K562 (cell line): ENCODE results near the gene GATA1. TPM values are rescaled to one million over a fixed set of nuclear protein-coding genes. Genes with fewer than 3 reads are reported as not detected.

ENCODE experiments used
- NR2F6 ChIP-seq: fragments of 450-650 bp; formaldehyde crosslinking; IDR thresholded peaks from 2 replicates; pipeline ENCODE4 v1.4.0; 2020; ENCODE audit warnings: mild to moderate bottlenecking
- PCBP1 ChIP-seq: fragments of 200-400 bp; formaldehyde crosslinking; IDR thresholded peaks from 2 replicates; pipeline ENCODE4 v1.6.1; 2018; ENCODE audit warnings: mild to moderate bottlenecking, low read depth, low read length; ENCODE audit not compliant: poor library complexity, severe bottlenecking
- POLR2AphosphoS5 ChIP-seq: IDR thresholded peaks from 2 replicates; pipeline ENCODE4 v1.6.1; 2011; ENCODE audit warnings: mild to moderate bottlenecking, low read depth, low read length, moderate library complexity; ENCODE audit not compliant: control insufficient read depth, insufficient read depth
- SMARCE1 ChIP-seq: fragments of 450-650 bp; IDR thresholded peaks from 2 replicates; pipeline ENCODE4 v1.7.1; 2016; ENCODE audit warnings: mild to moderate bottlenecking
- STAT5A ChIP-seq: IDR thresholded peaks from 2 replicates; pipeline ENCODE4 v1.6.1; 2012; ENCODE audit warnings: low read length, inconsistent platforms, borderline replicate concordance
- ZNF212 ChIP-seq: fragments of 450-650 bp; formaldehyde crosslinking; IDR thresholded peaks from 2 replicates; pipeline ENCODE4 v1.4.0; 2020; ENCODE audit warnings: mild to moderate bottlenecking
- ZNF217 ChIP-seq: sonication (generic); formaldehyde crosslinking; IDR thresholded peaks from 2 replicates; pipeline ENCODE4 v1.8.0; 2022; ENCODE audit warnings: mild to moderate bottlenecking, missing genetic modification reagents
- ZNF23 ChIP-seq: fragments of 250-450 bp; sonication (Bioruptor Pico); IDR thresholded peaks from 2 replicates; pipeline ENCODE4 v1.4.0; 2020; ENCODE audit warnings: mild to moderate bottlenecking
- ZNF551 ChIP-seq: fragments of 250-450 bp; sonication (Bioruptor Pico); IDR thresholded peaks from 2 replicates; pipeline ENCODE4 v1.5.0; 2021; ENCODE audit warnings: mild to moderate bottlenecking, moderate library complexity
- polyA plus RNA-seq, 8 experiments: library from polyadenylated mRNA; depleted of rRNA in 4 of 8; stranded (reverse) in 5 of 8; unstranded in 3 of 8; fragments of >200 nt; fragmentation: Nextera tagmentation in 2 of 8; fragmentation: Illumina TruSeq in 1 of 8; extraction: Ambion mirVana in 2 of 8; extraction: Trizol in 1 of 8; gene quantifications; 2 replicates each; pipeline versions ENCODE4 v1.2.1 to v1.2.3, GENCODE V29; 2011 to 2014; ENCODE audit warnings: inconsistent platforms in 1 of 8, missing spikeins in 1 of 8
- total RNA-seq, 7 experiments: library from RNA; depleted of rRNA in 6 of 7; stranded (reverse); fragments of >200 nt in 6 of 7; fragmentation: Illumina TruSeq in 2 of 7; extraction: Trizol in 2 of 7; gene quantifications; 2 replicates each; pipeline versions ENCODE4 v1.2.1 to v1.2.3, GENCODE V29; 2011 to 2021; ENCODE audit warnings: low replicate concordance in 1 of 7
- TF ChIP-seq, protein P1 (sequence below), 2 experiments: fragments of 450-650 bp; formaldehyde crosslinking in 1 of 2; IDR thresholded peaks; 2 replicates each; pipeline versions ENCODE4 v1.4.0 to v1.6.1; 2014 to 2020; ENCODE audit warnings: mild to moderate bottlenecking in 2 of 2, borderline replicate concordance in 1 of 2, low read depth in 1 of 2
- TF ChIP-seq, protein P2 (sequence below): sonication (generic); formaldehyde crosslinking; IDR thresholded peaks from 2 replicates; pipeline ENCODE4 v1.8.0; 2022; ENCODE audit warnings: mild to moderate bottlenecking, missing genetic modification reagents
- TF ChIP-seq, protein P3 (sequence below), 2 experiments: fragments of 450-650 bp; conservative IDR thresholded peaks; 2 replicates each; pipeline ENCODE4 v1.6.1; 2017; ENCODE audit warnings: mild to moderate bottlenecking in 2 of 2, moderate library complexity in 2 of 2

GATA1 gene
- total and polyA plus RNA-seq, 9 of the 15 experiments (the other 6 are each of a cell fraction or from before 2014, with no cell fraction given) = 11.9 to 291 (median 116) TPM

DNA sequence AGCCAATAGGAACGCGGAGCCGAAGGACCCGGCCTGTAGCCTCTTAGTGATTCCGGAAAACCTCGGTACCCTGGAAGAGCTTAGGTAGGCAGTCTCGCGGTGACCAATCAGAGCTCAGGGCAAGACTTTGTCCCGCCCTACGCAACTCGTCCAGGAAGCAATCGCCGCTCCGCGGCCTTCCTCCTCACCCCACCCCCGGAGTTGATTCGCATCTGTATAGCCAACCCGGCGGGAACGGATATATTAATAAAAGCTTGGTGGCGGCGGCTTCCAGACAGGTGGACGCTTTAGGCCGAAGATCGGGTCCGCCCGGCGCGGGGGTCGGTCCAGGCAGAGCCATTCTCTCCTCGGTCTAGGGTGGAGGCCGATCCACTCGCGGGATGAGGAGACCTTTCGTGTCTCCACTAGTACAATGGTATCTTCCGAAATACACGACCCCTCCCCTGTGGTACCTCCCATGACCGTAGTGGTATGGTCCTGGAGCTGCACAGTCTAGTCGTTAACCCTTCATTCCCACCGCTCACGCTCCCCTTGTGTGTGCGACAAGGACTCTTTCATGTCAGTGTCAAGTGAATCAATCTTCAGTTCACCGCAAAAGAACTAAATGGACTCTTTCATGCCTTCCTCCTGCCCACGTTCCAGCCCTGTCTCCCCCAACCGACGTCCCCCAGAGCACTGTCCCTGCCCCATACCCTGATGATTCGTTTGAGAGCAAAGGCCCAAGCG lies 49.0 kb upstream of the GATA1 start (continued):
- TF ChIP-seq, protein P1, sequence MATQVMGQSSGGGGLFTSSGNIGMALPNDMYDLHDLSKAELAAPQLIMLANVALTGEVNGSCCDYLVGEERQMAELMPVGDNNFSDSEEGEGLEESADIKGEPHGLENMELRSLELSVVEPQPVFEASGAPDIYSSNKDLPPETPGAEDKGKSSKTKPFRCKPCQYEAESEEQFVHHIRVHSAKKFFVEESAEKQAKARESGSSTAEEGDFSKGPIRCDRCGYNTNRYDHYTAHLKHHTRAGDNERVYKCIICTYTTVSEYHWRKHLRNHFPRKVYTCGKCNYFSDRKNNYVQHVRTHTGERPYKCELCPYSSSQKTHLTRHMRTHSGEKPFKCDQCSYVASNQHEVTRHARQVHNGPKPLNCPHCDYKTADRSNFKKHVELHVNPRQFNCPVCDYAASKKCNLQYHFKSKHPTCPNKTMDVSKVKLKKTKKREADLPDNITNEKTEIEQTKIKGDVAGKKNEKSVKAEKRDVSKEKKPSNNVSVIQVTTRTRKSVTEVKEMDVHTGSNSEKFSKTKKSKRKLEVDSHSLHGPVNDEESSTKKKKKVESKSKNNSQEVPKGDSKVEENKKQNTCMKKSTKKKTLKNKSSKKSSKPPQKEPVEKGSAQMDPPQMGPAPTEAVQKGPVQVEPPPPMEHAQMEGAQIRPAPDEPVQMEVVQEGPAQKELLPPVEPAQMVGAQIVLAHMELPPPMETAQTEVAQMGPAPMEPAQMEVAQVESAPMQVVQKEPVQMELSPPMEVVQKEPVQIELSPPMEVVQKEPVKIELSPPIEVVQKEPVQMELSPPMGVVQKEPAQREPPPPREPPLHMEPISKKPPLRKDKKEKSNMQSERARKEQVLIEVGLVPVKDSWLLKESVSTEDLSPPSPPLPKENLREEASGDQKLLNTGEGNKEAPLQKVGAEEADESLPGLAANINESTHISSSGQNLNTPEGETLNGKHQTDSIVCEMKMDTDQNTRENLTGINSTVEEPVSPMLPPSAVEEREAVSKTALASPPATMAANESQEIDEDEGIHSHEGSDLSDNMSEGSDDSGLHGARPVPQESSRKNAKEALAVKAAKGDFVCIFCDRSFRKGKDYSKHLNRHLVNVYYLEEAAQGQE (IDR thresholded peaks at IDR 0.05; ENCODE audit: borderline replicate concordance) = no peak
- TF ChIP-seq, protein P1 (CRISPR knock-in tag; IDR thresholded peaks at IDR 0.05; ENCODE audit: low read depth) = no peak
- TF ChIP-seq, protein P2, sequence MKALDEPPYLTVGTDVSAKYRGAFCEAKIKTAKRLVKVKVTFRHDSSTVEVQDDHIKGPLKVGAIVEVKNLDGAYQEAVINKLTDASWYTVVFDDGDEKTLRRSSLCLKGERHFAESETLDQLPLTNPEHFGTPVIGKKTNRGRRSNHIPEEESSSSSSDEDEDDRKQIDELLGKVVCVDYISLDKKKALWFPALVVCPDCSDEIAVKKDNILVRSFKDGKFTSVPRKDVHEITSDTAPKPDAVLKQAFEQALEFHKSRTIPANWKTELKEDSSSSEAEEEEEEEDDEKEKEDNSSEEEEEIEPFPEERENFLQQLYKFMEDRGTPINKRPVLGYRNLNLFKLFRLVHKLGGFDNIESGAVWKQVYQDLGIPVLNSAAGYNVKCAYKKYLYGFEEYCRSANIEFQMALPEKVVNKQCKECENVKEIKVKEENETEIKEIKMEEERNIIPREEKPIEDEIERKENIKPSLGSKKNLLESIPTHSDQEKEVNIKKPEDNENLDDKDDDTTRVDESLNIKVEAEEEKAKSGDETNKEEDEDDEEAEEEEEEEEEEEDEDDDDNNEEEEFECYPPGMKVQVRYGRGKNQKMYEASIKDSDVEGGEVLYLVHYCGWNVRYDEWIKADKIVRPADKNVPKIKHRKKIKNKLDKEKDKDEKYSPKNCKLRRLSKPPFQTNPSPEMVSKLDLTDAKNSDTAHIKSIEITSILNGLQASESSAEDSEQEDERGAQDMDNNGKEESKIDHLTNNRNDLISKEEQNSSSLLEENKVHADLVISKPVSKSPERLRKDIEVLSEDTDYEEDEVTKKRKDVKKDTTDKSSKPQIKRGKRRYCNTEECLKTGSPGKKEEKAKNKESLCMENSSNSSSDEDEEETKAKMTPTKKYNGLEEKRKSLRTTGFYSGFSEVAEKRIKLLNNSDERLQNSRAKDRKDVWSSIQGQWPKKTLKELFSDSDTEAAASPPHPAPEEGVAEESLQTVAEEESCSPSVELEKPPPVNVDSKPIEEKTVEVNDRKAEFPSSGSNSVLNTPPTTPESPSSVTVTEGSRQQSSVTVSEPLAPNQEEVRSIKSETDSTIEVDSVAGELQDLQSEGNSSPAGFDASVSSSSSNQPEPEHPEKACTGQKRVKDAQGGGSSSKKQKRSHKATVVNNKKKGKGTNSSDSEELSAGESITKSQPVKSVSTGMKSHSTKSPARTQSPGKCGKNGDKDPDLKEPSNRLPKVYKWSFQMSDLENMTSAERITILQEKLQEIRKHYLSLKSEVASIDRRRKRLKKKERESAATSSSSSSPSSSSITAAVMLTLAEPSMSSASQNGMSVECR (CRISPR knock-in tag) = no peak
- TF ChIP-seq PCBP1 = no peak
- no peak for TF ChIP-seq ZNF217
- no peak for TF ChIP-seq ZNF551
- TF ChIP-seq ZNF212 (CRISPR knock-in tag) = no peak
- no peak; the same call in 1 of the 2 replicates for TF ChIP-seq STAT5A
- TF ChIP-seq ZNF23 (CRISPR knock-in tag) = no peak
- TF ChIP-seq, protein P3, sequence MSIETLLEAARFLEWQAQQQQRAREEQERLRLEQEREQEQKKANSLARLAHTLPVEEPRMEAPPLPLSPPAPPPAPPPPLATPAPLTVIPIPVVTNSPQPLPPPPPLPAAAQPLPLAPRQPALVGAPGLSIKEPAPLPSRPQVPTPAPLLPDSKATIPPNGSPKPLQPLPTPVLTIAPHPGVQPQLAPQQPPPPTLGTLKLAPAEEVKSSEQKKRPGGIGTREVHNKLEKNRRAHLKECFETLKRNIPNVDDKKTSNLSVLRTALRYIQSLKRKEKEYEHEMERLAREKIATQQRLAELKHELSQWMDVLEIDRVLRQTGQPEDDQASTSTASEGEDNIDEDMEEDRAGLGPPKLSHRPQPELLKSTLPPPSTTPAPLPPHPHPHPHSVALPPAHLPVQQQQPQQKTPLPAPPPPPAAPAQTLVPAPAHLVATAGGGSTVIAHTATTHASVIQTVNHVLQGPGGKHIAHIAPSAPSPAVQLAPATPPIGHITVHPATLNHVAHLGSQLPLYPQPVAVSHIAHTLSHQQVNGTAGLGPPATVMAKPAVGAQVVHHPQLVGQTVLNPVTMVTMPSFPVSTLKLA (conservative IDR thresholded peaks at IDR 0.05) = peak in 1 of 2 experiments; percentile 69; a peak in 2 of 4 replicates
- no peak for TF ChIP-seq SMARCE1
- TF ChIP-seq POLR2AphosphoS5 = peak; percentile 74
- no peak for TF ChIP-seq NR2F6 (CRISPR knock-in tag)
